Lower leg skin (tissue), 4 donors: Measurements from ENCODE around the gene ARHGEF16. TPM values are rescaled to one million over a fixed set of nuclear protein-coding genes. Genes with fewer than 3 reads are reported as not detected.

Source experiments
- DNase-seq, 2 donors: peaks; one replicate each; pipeline ENCODE4 v3.0.0-alpha.2; 2019; ENCODE audit warnings: low spot score in 2 of 2
- H3K4me3 ChIP-seq: fragments of 200-600 bp; sonication (generic); 2 replicates; pipeline ENCODE4 v1.5.1; 2017; ENCODE audit warnings: mild to moderate bottlenecking, low read depth; ENCODE audit not compliant: poor library complexity, severe bottlenecking
- CTCF ChIP-seq, 3 donors: fragments of 450-650 bp; IDR thresholded peaks; one replicate each; pipeline ENCODE4 v1.5.1; 2016; ENCODE audit warnings: antibody characterized with exemption in 3 of 3, mild to moderate bottlenecking in 3 of 3, moderate library complexity in 2 of 3
- POLR2A ChIP-seq, 2 donors: fragments of 450-650 bp; IDR thresholded peaks; one replicate each; pipeline ENCODE4 v1.6.1; 2016 to 2017; ENCODE audit warnings: antibody characterized with exemption in 2 of 2, mild to moderate bottlenecking in 1 of 2, moderate library complexity in 1 of 2
- WGBS, 2 donors: methylation state at CpG; one replicate each; pipeline ENCODE4 v1.1.5; 2018; 5-methylcytosine and 5-hydroxymethylcytosine counted together
- intact Hi-C: fragments of 100-400 bp; cut with DNase I; formaldehyde crosslinking; loops from one replicate; pipeline ENCODE4 v1.15.0; 2023; ENCODE audit warnings: low total_unique reads
- total RNA-seq, 4 donors: library from RNA; depleted of rRNA; stranded (reverse); fragments of >200 nt; gene quantifications; one replicate each; pipeline ENCODE4 v1.1.0, GENCODE V29; 2016

The ARHGEF16 gene
- total RNA-seq, 4 donors from 2014 or later = 7.9 to 11.5 (median 9.8) TPM

GRCh38 chr1:3475839-3476573 lies 21.5 kb downstream of the ARHGEF16 start:
- TF ChIP-seq CTCF (IDR thresholded peaks at IDR 0.05) (no peak), POLR2A (IDR thresholded peaks at IDR 0.05) (no peak)
- no peak overlapping the region for H3K4me3 ChIP-seq
- 77 to 79% methylated on average over 11 to 13 of the region's 14 CpGs for WGBS, 2 donors
- intact Hi-C loops = no loop called here
- no peak for DNase-seq

GRCh38 chr1:3476666-3477065 lies 22.2 kb downstream of the ARHGEF16 start:
- TF ChIP-seq CTCF (IDR thresholded peaks at IDR 0.05) (no peak), POLR2A (IDR thresholded peaks at IDR 0.05) (no peak)
- 89 to 93% methylated on average over 11 to 14 of the region's 16 CpGs for WGBS, 2 donors
- no peak overlapping the region for H3K4me3 ChIP-seq
- DNase-seq = no peak
- intact Hi-C loops = no loop called here

- 65 to 69% methylated on average over 18 to 26 of the region's 28 CpGs for WGBS, 2 donors
- no peak for DNase-seq
- intact Hi-C loops = no loop called here
- TF ChIP-seq CTCF (IDR thresholded peaks at IDR 0.05) (no peak), POLR2A (IDR thresholded peaks at IDR 0.05) (no peak)
- H3K4me3 ChIP-seq = no peak overlapping the region
These were observed 23.0 kb downstream of the ARHGEF16 start for GRCh38 chr1:3477241-3477995.

GRCh38 chr1:3478187-3478586 lies 23.7 kb downstream of the ARHGEF16 start:
- intact Hi-C loops = no loop called here
- H3K4me3 ChIP-seq = no peak overlapping the region
- DNase-seq = no peak
- 58 to 63% methylated on average over 13 to 16 of the region's 24 CpGs for WGBS, 2 donors
- no peak for TF ChIP-seq POLR2A (IDR thresholded peaks at IDR 0.05)
- TF ChIP-seq CTCF (IDR thresholded peaks at IDR 0.05) = no peak

- TF ChIP-seq POLR2A (IDR thresholded peaks at IDR 0.05) = no peak
- no peak for TF ChIP-seq CTCF (IDR thresholded peaks at IDR 0.05)
- 68 to 69% methylated on average over 22 to 25 of the region's 30 CpGs for WGBS, 2 donors
- intact Hi-C loops = no loop called here
- H3K4me3 ChIP-seq = no peak overlapping the region
- no peak for DNase-seq
These were observed 25.3 kb downstream of the ARHGEF16 start for GRCh38 chr1:3479511-3480368.
